Activated naive CD8-positive, alpha-beta T cell treated with anti-CD3 and anti-CD28 coated beads, Interleukin-2, amount 50 U/mL, for 24 hours (primary cell): ENCODE results near the gene SNAPC4.

Source experiments
- ATAC-seq: fragments of 150-1000 bp; cut with Tn5 transposase; one replicate; pipeline ENCODE4 v1.10.0; 2021
- DNase-seq: peaks from one replicate; pipeline ENCODE4 v3.0.0; 2021
- H3K27ac Mint-ChIP-seq: one replicate; pipeline ENCODE4 v1.8.0; 2021; ENCODE audit warnings: mild to moderate bottlenecking, mixed read lengths
- H3K27me3 Mint-ChIP-seq: one replicate; pipeline ENCODE4 v1.8.0; 2021; ENCODE audit warnings: mixed read lengths
- H3K36me3 Mint-ChIP-seq: one replicate; pipeline ENCODE4 v1.8.0; 2021; ENCODE audit warnings: low read depth, mixed read lengths
- H3K4me1 Mint-ChIP-seq: one replicate; pipeline ENCODE4 v1.8.0; 2021; ENCODE audit warnings: mixed read lengths
- H3K4me3 Mint-ChIP-seq: one replicate; pipeline ENCODE4 v1.8.0; 2021; ENCODE audit warnings: mild to moderate bottlenecking, moderate library complexity, mixed read lengths
- H3K9me3 Mint-ChIP-seq: one replicate; pipeline ENCODE4 v1.8.0; 2021; ENCODE audit warnings: mixed read lengths

The SNAPC4 gene

GRCh38 chr9:136400038-136400834 is at the start of gene SNAPC4:
Gene SNAPC4 (minus strand): TSS chr9:136400170. CDS start chr9:136398428, 1,742 bp downstream.
- peaks cover 44% of the 10 kb centered on the region for H3K36me3 Mint-ChIP-seq
- no peaks in the 10 kb centered on the region for H3K27me3 Mint-ChIP-seq
- peak within 1 kb of the TSS; percentile 89 for H3K27ac Mint-ChIP-seq
- peaks cover 48% of the 10 kb centered on the region for H3K4me1 Mint-ChIP-seq
- H3K4me3 Mint-ChIP-seq, result peak within 1 kb of the TSS; percentile 93
- peak; percentile 62 for ATAC-seq
- H3K9me3 Mint-ChIP-seq, result no peaks in the 10 kb centered on the region
- peak; percentile 92 for DNase-seq

GRCh38 chr9:136448655-136449054 is 48.7 kb upstream of the SNAPC4 start:
- no peak for ATAC-seq
- H3K4me3 Mint-ChIP-seq, result no peak overlapping the region
- H3K27ac Mint-ChIP-seq, result no peak overlapping the region
- H3K9me3 Mint-ChIP-seq, result no peaks in the 10 kb centered on the region
- H3K27me3 Mint-ChIP-seq, result no peaks in the 10 kb centered on the region
- H3K4me1 Mint-ChIP-seq, result no peaks in the 10 kb centered on the region
- DNase-seq, result no peak
- H3K36me3 Mint-ChIP-seq, result peaks cover 45% of the 10 kb centered on the region

GRCh38 chr9:136447173-136447778 is 47.3 kb upstream of the SNAPC4 start:
- Mint-ChIP-seq H3K9me3 (no peaks in the 10 kb centered on the region), H3K36me3 (peaks cover 45% of the 10 kb centered on the region), H3K4me3 (no peak overlapping the region), H3K4me1 (no peaks in the 10 kb centered on the region), H3K27ac (no peak overlapping the region), H3K27me3 (no peaks in the 10 kb centered on the region)
- no peak for DNase-seq
- no peak for ATAC-seq

GRCh38 chr9:136445799-136446198 is 45.8 kb upstream of the SNAPC4 start:
- Mint-ChIP-seq H3K36me3 (peaks cover 39% of the 10 kb centered on the region), H3K27ac (no peak overlapping the region), H3K4me3 (no peak overlapping the region)

GRCh38 chr9:136444102-136444501 is 44.1 kb upstream of the SNAPC4 start:
- H3K27ac Mint-ChIP-seq, result no peak overlapping the region
- H3K4me1 Mint-ChIP-seq, result peaks cover 1% of the 10 kb centered on the region
- DNase-seq (no peak), ATAC-seq (no peak)
- H3K27me3 Mint-ChIP-seq, result no peaks in the 10 kb centered on the region
- no peak overlapping the region for H3K4me3 Mint-ChIP-seq
- no peaks in the 10 kb centered on the region for H3K9me3 Mint-ChIP-seq
- peaks cover 33% of the 10 kb centered on the region for H3K36me3 Mint-ChIP-seq

More at GRCh38 chr9:136445799-136446198, 45.8 kb upstream of the SNAPC4 start:
- no peak for ATAC-seq
- no peaks in the 10 kb centered on the region for H3K4me1 Mint-ChIP-seq
- no peaks in the 10 kb centered on the region for H3K27me3 Mint-ChIP-seq
- no peak for DNase-seq
- no peaks in the 10 kb centered on the region for H3K9me3 Mint-ChIP-seq

GRCh38 chr9:136443687-136444086 is 43.7 kb upstream of the SNAPC4 start:
- ATAC-seq, result no peak
- Mint-ChIP-seq H3K4me3 (no peak overlapping the region), H3K27ac (no peak overlapping the region), H3K4me1 (peaks cover 1% of the 10 kb centered on the region), H3K9me3 (no peaks in the 10 kb centered on the region), H3K36me3 (peaks cover 33% of the 10 kb centered on the region), H3K27me3 (no peaks in the 10 kb centered on the region)
- no peak for DNase-seq

- no peaks in the 10 kb centered on the region for H3K27me3 Mint-ChIP-seq
- no peak overlapping the region for H3K4me3 Mint-ChIP-seq
- no peak overlapping the region for H3K27ac Mint-ChIP-seq
- H3K4me1 Mint-ChIP-seq, result peaks cover 5% of the 10 kb centered on the region
- no peak for DNase-seq
- no peak for ATAC-seq
- H3K36me3 Mint-ChIP-seq, result peaks cover 33% of the 10 kb centered on the region
- H3K9me3 Mint-ChIP-seq, result no peaks in the 10 kb centered on the region
Observed at GRCh38 chr9:136443087-136443486, 43.1 kb upstream of the SNAPC4 start.

GRCh38 chr9:136442265-136442664 is 42.3 kb upstream of the SNAPC4 start:
- DNase-seq (no peak), ATAC-seq (no peak)
- Mint-ChIP-seq H3K4me1 (peaks cover 13% of the 10 kb centered on the region), H3K4me3 (no peak overlapping the region), H3K27me3 (no peaks in the 10 kb centered on the region), H3K9me3 (no peaks in the 10 kb centered on the region), H3K27ac (no peak overlapping the region), H3K36me3 (peaks cover 28% of the 10 kb centered on the region)

GRCh38 chr9:136441681-136442245 is 41.8 kb upstream of the SNAPC4 start:
- ATAC-seq (no peak), DNase-seq (no peak)
- Mint-ChIP-seq H3K4me3 (no peak overlapping the region), H3K36me3 (peaks cover 24% of the 10 kb centered on the region), H3K27me3 (no peaks in the 10 kb centered on the region), H3K27ac (no peak overlapping the region), H3K4me1 (peaks cover 18% of the 10 kb centered on the region), H3K9me3 (no peaks in the 10 kb centered on the region)

GRCh38 chr9:136441191-136441680 is 41.3 kb upstream of the SNAPC4 start:
- H3K4me3 Mint-ChIP-seq, result no peak overlapping the region

GRCh38 chr9:136439481-136440408 is 39.8 kb upstream of the SNAPC4 start, which contains the start of gene INPP5E:
Gene INPP5E (minus strand): TSS chr9:136439845. CDS start chr9:136439419, 426 bp downstream.
- DNase-seq (peak; percentile 91), ATAC-seq (peak; percentile 84)
- Mint-ChIP-seq H3K9me3 (no peaks in the 10 kb centered on the region), H3K4me3 (peak within 1 kb of the TSS; percentile 81), H3K27me3 (no peaks in the 10 kb centered on the region), H3K36me3 (peaks cover 17% of the 10 kb centered on the region), H3K27ac (no peak within 1 kb of the TSS), H3K4me1 (peaks cover 22% of the 10 kb centered on the region)

More at GRCh38 chr9:136441191-136441680, 41.3 kb upstream of the SNAPC4 start:
- Mint-ChIP-seq H3K36me3 (peaks cover 20% of the 10 kb centered on the region), H3K4me1 (peaks cover 22% of the 10 kb centered on the region), H3K9me3 (no peaks in the 10 kb centered on the region), H3K27me3 (no peaks in the 10 kb centered on the region), H3K27ac (no peak overlapping the region)
- DNase-seq (no peak), ATAC-seq (no peak)

GRCh38 chr9:136438548-136439480 is 38.8 kb upstream of the SNAPC4 start:
- peak overlapping the region; percentile 39 for H3K27ac Mint-ChIP-seq
- H3K4me1 Mint-ChIP-seq, result peaks cover 22% of the 10 kb centered on the region
- peak overlapping the region; percentile 81 for H3K4me3 Mint-ChIP-seq
- peaks cover 14% of the 10 kb centered on the region for H3K36me3 Mint-ChIP-seq
- ATAC-seq (peak; percentile 77), DNase-seq (peak; percentile 63)
- H3K9me3 Mint-ChIP-seq, result no peaks in the 10 kb centered on the region
- no peaks in the 10 kb centered on the region for H3K27me3 Mint-ChIP-seq
